Measurements from ENCODE around the gene C9.

DNA sequence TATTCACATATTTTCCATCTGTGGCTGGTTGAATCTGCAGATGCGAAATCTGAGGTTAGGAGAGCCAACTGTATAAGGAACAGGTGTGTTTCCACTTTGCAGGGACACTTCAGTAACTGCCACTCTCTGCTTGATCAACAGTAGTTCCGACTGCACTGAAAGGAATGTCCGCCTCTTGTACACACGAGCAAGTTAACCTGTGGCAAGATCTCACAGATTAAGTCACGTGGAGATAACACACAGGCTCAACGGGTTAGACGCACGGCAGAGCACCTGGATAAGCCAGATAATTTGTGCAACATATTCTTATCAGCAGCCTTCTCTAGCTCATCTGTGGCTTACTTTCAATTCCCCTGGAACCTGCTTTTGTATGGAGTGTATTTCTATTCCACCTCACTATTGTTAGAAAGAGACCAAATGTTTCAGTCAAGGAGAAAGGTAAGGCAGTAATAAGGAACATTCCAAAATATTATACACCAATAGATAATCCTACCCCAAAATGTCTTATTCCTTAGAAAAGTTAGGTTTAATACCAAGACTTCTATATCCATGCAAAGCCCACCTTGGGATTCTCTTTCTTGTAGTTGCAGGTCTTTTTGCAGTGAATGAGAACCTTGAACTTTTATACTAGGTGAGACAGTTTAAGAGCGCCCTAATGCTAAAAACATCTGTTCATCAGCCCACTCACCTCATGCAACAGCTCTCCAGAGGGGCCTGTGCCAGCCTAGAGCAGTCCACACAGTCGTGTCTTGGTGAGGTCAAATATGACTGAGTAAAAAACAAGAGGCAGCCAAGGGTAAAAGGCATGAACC, 6.5 kb upstream of the C9 start:
- TF ChIP-seq POLR2A (IDR thresholded peaks at IDR 0.05; ENCODE audit: low read depth, low read length) (no peak), POLR2AphosphoS5 (IDR thresholded peaks at IDR 0.05; ENCODE audit: low read depth, low read length) (no peak)
